Right lobe of liver (tissue), 4 donors: Measurements from ENCODE around the gene CDHR3.

Experiments used
- POLR2A ChIP-seq: fragments of 450-650 bp; IDR thresholded peaks from one replicate; pipeline ENCODE4 v1.6.1; 2017; ENCODE audit warnings: antibody characterized with exemption, mild to moderate bottlenecking
- TF ChIP-seq, protein P1 (sequence below), 4 donors: fragments of 200-600 bp in 3 of 4; fragments of 450-650 bp in 1 of 4; IDR thresholded peaks; one replicate each; pipeline versions ENCODE4 v1.5.1 to v1.8.0; 2016 to 2022; ENCODE audit warnings: antibody characterized with exemption in 4 of 4, mild to moderate bottlenecking in 2 of 4
- donor health status: DM: no; HTN: no; CAD: no.
- donor health status: DM: no; HTN: no; CAD: no.
- donor health status: DM: no; HTN: yes; CAD: no.

DNA sequence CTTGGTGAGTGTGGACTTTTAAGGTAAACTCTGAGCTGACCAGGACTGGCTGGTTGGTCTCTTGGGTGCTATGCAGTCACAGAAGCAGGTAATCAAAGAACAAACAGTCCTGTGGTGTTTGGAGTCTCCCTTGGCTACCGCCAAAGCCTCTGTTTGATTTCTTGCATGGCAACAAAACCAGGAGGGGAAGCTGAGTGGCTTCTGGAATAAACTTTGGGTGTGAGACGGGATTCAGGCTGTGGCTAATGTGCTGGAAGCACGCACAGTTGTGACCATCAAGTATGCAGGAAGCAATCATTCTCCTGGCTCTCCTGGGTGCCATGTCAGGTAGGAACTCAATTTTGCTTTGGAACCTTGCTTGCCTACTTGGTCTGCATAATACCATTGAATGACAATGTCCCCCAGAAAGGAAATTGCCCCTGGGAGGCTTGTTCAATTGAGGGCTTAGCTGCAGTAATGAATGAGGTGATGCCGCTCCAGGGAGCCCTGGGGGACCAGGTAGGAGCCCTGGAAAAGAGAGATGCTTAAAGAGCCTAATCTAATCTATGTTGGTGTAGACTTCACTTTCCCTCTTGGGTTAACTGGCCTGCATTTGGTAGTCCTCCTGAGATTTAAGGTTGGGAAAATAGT, at the start of gene CDHR3:
- TF ChIP-seq, protein P1, sequence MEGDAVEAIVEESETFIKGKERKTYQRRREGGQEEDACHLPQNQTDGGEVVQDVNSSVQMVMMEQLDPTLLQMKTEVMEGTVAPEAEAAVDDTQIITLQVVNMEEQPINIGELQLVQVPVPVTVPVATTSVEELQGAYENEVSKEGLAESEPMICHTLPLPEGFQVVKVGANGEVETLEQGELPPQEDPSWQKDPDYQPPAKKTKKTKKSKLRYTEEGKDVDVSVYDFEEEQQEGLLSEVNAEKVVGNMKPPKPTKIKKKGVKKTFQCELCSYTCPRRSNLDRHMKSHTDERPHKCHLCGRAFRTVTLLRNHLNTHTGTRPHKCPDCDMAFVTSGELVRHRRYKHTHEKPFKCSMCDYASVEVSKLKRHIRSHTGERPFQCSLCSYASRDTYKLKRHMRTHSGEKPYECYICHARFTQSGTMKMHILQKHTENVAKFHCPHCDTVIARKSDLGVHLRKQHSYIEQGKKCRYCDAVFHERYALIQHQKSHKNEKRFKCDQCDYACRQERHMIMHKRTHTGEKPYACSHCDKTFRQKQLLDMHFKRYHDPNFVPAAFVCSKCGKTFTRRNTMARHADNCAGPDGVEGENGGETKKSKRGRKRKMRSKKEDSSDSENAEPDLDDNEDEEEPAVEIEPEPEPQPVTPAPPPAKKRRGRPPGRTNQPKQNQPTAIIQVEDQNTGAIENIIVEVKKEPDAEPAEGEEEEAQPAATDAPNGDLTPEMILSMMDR (IDR thresholded peaks at IDR 0.05) = no peak
- TF ChIP-seq POLR2A = no peak
